Hindlimb muscle (tissue), 1 donor: ENCODE data around the gene CATSPER1. TPM values are rescaled to one million over a fixed set of nuclear protein-coding genes. Genes with fewer than 3 reads are reported as not detected.

Experiments used
- DNase-seq: peaks from one replicate; pipeline ENCODE4 v3.0.0-alpha.2; 2013
- polyA plus RNA-seq: library from polyadenylated mRNA; unstranded; fragments of 120-200 nt; gene quantifications from one replicate; pipeline ENCODE4 v1.2.1, GENCODE V29; 2013; ENCODE audit not compliant: insufficient read length

Gene CATSPER1
- polyA plus RNA-seq, 1 donor: 0.12 TPM

GRCh38 chr11:65968600-65969482 lies 57.4 kb downstream of the CATSPER1 start:
- no peak for DNase-seq

- no peak for DNase-seq
Observed at GRCh38 chr11:65967329-65967934, 58.8 kb downstream of the CATSPER1 start.

Other genes starting within 250 kb of the CATSPER1 start
- 2.1 TPM for gene AP5B1, start 245.5 kb downstream of the CATSPER1 start, polyA plus RNA-seq
- not detected for gene OVOL1, start 239.4 kb downstream of the CATSPER1 start, polyA plus RNA-seq
- gene SNX32, start 192.5 kb downstream of the CATSPER1 start, polyA plus RNA-seq: 1.6 TPM
- gene CFL1, start 168.3 kb downstream of the CATSPER1 start, polyA plus RNA-seq: 626 TPM
- gene MUS81, start 166.0 kb downstream of the CATSPER1 start, polyA plus RNA-seq: 52.3 TPM
- 87.9 TPM for gene EFEMP2, start 153.7 kb downstream of the CATSPER1 start, polyA plus RNA-seq
- 0.81 TPM for gene CTSW, start 146.6 kb downstream of the CATSPER1 start, polyA plus RNA-seq
- 59.8 TPM for gene FIBP, start 138.0 kb downstream of the CATSPER1 start, polyA plus RNA-seq
- 22.2 TPM for gene CCDC85B, start 135.8 kb downstream of the CATSPER1 start, polyA plus RNA-seq
- 0.54 TPM for gene FOSL1, start 126.1 kb downstream of the CATSPER1 start, polyA plus RNA-seq
- gene C11orf68, start 107.4 kb downstream of the CATSPER1 start, polyA plus RNA-seq: 36.2 TPM
- gene DRAP1, start 107.1 kb downstream of the CATSPER1 start, polyA plus RNA-seq: 82.7 TPM
- 0.32 TPM for gene TSGA10IP, start 81.0 kb downstream of the CATSPER1 start, polyA plus RNA-seq
- 46.2 TPM for gene SART1, start 64.7 kb downstream of the CATSPER1 start, polyA plus RNA-seq
- gene EIF1AD, start 24.3 kb downstream of the CATSPER1 start, polyA plus RNA-seq: 17.6 TPM
- gene BANF1, start 24.0 kb downstream of the CATSPER1 start, polyA plus RNA-seq: 217 TPM
- not detected for gene CST6, start 14.5 kb downstream of the CATSPER1 start, polyA plus RNA-seq
- 0.34 TPM for gene GAL3ST3, start 22.7 kb upstream of the CATSPER1 start, polyA plus RNA-seq
- gene SF3B2, start 25.9 kb upstream of the CATSPER1 start, polyA plus RNA-seq: 128 TPM
- gene PACS1, start 43.8 kb upstream of the CATSPER1 start, polyA plus RNA-seq: 37.1 TPM
- 22.7 TPM for gene KLC2, start 231.2 kb upstream of the CATSPER1 start, polyA plus RNA-seq
- 96.1 TPM for gene RAB1B, start 242.2 kb upstream of the CATSPER1 start, polyA plus RNA-seq